SK-N-SH (cell line): ENCODE data around the gene STK32C. TPM values are rescaled to one million over a fixed set of nuclear protein-coding genes. Genes with fewer than 3 reads are reported as not detected.

Experiments
- CTCF ChIA-PET: fragments of 300-600, 350-600 bp; formaldehyde crosslinking; extraction: SDS; loops from one replicate; lab custom pipeline; 2021; lab: Yijun Ruan, JAX
- POLR2A ChIA-PET: fragments of 350-600 bp; sonication (Branson Sonifier 250); formaldehyde crosslinking; extraction: SDS; loops from one replicate; lab custom pipeline; 2020; ENCODE audit warnings: antibody characterized with exemption, inconsistent platforms; lab: Yijun Ruan, JAX
- DNase-seq: peaks from one replicate; pipeline ENCODE4 v3.0.0; 2012
- H2AFZ ChIP-seq: fragments of 200-600 bp; sonication (generic); 2 replicates; pipeline ENCODE4 v1.8.1; 2016; ENCODE audit warnings: antibody characterized with exemption, mild to moderate bottlenecking, low read depth
- H3F3A ChIP-seq: fragments of 200-600 bp; sonication (generic); replicated peaks from 2 replicates; pipeline ENCODE3; 2016; ENCODE audit warnings: antibody characterized with exemption, mild to moderate bottlenecking; ENCODE audit not compliant: insufficient read depth
- H3K27ac ChIP-seq, 2 experiments: fragments of 200-500 bp in 1 of 2; fragments of 200-600 bp in 1 of 2; sonication (Bioruptor generic) in 1 of 2; sonication (generic), shearing (Covaris generic) in 1 of 2; 2 replicates each; pipeline versions ENCODE4 v1.5.1 to v1.6.1; 2014 to 2016; ENCODE audit warnings: low read depth in 2 of 2, inconsistent platforms in 1 of 2, low read length in 1 of 2, mild to moderate bottlenecking in 1 of 2, mixed read lengths in 1 of 2
- H3K27me3 ChIP-seq: fragments of 200-600 bp; sonication (generic), shearing (Covaris generic); 2 replicates; pipeline ENCODE4 v1.6.1; 2016; ENCODE audit warnings: mixed run types; ENCODE audit not compliant: insufficient read depth
- H3K36me3 ChIP-seq, 2 experiments: fragments of 200-500 bp in 1 of 2; fragments of 200-600 bp in 1 of 2; sonication (Bioruptor generic) in 1 of 2; sonication (generic) in 1 of 2; replicated peaks in 1 of 2; 2 replicates each; pipeline versions ENCODE3 to v1.5.1; 2014 to 2016; ENCODE audit warnings: low read length in 1 of 2, mild to moderate bottlenecking in 1 of 2; ENCODE audit not compliant: insufficient read depth in 2 of 2, control insufficient read depth in 1 of 2
- H3K4me1 ChIP-seq, 2 experiments: fragments of 200-500 bp in 1 of 2; fragments of 200-600 bp in 1 of 2; sonication (Bioruptor generic) in 1 of 2; sonication (generic), shearing (Covaris generic) in 1 of 2; 2 replicates each; pipeline versions ENCODE4 v1.5.1 to v1.6.1; 2014 to 2016; ENCODE audit warnings: low read depth in 1 of 2, low read length in 1 of 2, mixed run types in 1 of 2; ENCODE audit not compliant: insufficient read depth in 2 of 2, control insufficient read depth in 1 of 2
- H3K4me2 ChIP-seq: fragments of 200-600 bp; sonication (generic), shearing (Covaris generic); 2 replicates; pipeline ENCODE4 v1.6.1; 2017; ENCODE audit warnings: mixed run types
- H3K4me3 ChIP-seq, 2 experiments: fragments of 200-500 bp in 1 of 2; fragments of 200-600 bp in 1 of 2; sonication (Bioruptor generic) in 1 of 2; sonication (generic), shearing (Covaris generic) in 1 of 2; 2 replicates each; pipeline versions ENCODE4 v1.5.1 to v1.8.1; 2014 to 2016; ENCODE audit warnings: low read depth in 2 of 2, inconsistent platforms in 1 of 2, low read length in 1 of 2, mild to moderate bottlenecking in 1 of 2, mixed read lengths in 1 of 2, moderate library complexity in 1 of 2
- H3K79me2 ChIP-seq: fragments of 200-600 bp; sonication (generic); 2 replicates; pipeline ENCODE4 v1.8.1; 2017; ENCODE audit warnings: mild to moderate bottlenecking; ENCODE audit not compliant: insufficient read depth
- H3K9ac ChIP-seq: fragments of 200-600 bp; sonication (generic); 2 replicates; pipeline ENCODE4 v1.6.1; 2017; ENCODE audit warnings: mixed run types
- H3K9me2 ChIP-seq: fragments of 200-600 bp; sonication (generic); 2 replicates; pipeline ENCODE4 v1.6.1; 2017; ENCODE audit warnings: mixed run types
- H3K9me3 ChIP-seq: fragments of 200-600 bp; sonication (generic); 2 replicates; pipeline ENCODE4 v1.6.1; 2017; ENCODE audit warnings: mixed run types, mild to moderate bottlenecking, moderate library complexity
- H4K20me1 ChIP-seq: fragments of 200-600 bp; sonication (generic); 2 replicates; pipeline ENCODE4 v1.6.1; 2017; ENCODE audit warnings: mild to moderate bottlenecking, mixed run types; ENCODE audit not compliant: insufficient read depth
- CHD2 ChIP-seq: fragments of 150-350 bp; IDR thresholded peaks from 2 replicates; pipeline ENCODE4 v1.6.1; 2018; ENCODE audit warnings: low read length; ENCODE audit not compliant: partially characterized antibody
- ELF1 ChIP-seq: IDR thresholded peaks from 2 replicates; pipeline ENCODE4 v1.4.0; 2012
- EP300 ChIP-seq, 2 experiments: IDR thresholded peaks; 2 replicates each; pipeline versions ENCODE4 v1.4.0 to v1.6.1; 2012; ENCODE audit warnings: borderline replicate concordance in 1 of 2, low read depth in 1 of 2, low read length in 1 of 2
- EZH2phosphoT487 ChIP-seq: fragments of 200-600 bp; sonication (generic); IDR thresholded peaks from 2 replicates; pipeline ENCODE4 v1.6.1; 2017; ENCODE audit warnings: low read depth, mixed run types, mild to moderate bottlenecking, antibody characterized with exemption, moderate library complexity, borderline replicate concordance
- FOSL2 ChIP-seq: IDR thresholded peaks from 2 replicates; pipeline ENCODE4 v1.4.0; 2012; ENCODE audit warnings: low read depth, mild to moderate bottlenecking, moderate library complexity, borderline replicate concordance
- FOXJ3 ChIP-seq: sonication (generic); formaldehyde crosslinking; IDR thresholded peaks from 2 replicates; pipeline ENCODE4 v1.5.1; 2020; ENCODE audit warnings: mild to moderate bottlenecking, missing genetic modification reagents
- MEF2A ChIP-seq: IDR thresholded peaks from 2 replicates; pipeline ENCODE4 v1.4.0; 2012; ENCODE audit warnings: low read depth, borderline replicate concordance
- MXI1 ChIP-seq: IDR thresholded peaks from 2 replicates; pipeline ENCODE4 v1.6.1; 2012; ENCODE audit warnings: mild to moderate bottlenecking, low read depth, low read length, improper control_type of control experiment
- NRF1 ChIP-seq: IDR thresholded peaks from 2 replicates; pipeline ENCODE4 v1.6.1; 2012; ENCODE audit warnings: low read depth, mild to moderate bottlenecking, low read length
- POLR2AphosphoS5 ChIP-seq: IDR thresholded peaks from 2 replicates; pipeline ENCODE4 v1.6.1; 2012; ENCODE audit warnings: low read depth, low read length
- RAD21 ChIP-seq: IDR thresholded peaks from 2 replicates; pipeline ENCODE4 v1.6.1; 2012; ENCODE audit warnings: mild to moderate bottlenecking, low read length
- RCOR1 ChIP-seq: fragments of 150-350 bp; IDR thresholded peaks from 2 replicates; pipeline ENCODE4 v1.6.1; 2017; ENCODE audit warnings: antibody characterized with exemption, low read length
- RFX5 ChIP-seq: IDR thresholded peaks from 2 replicates; pipeline ENCODE4 v1.6.1; 2012; ENCODE audit warnings: mild to moderate bottlenecking, improper control_type of control experiment, low read length
- SMC3 ChIP-seq: IDR thresholded peaks from 2 replicates; pipeline ENCODE4 v1.6.1; 2012; ENCODE audit warnings: low read depth, low read length, improper control_type of control experiment
- TCF12 ChIP-seq: IDR thresholded peaks from 2 replicates; pipeline ENCODE4 v1.4.0; 2012
- WGBS: methylation state at CpG from one replicate; pipeline ENCODE4 v1.1.6; 2017; ENCODE audit warnings: low lambda C conversion rate; 5-methylcytosine and 5-hydroxymethylcytosine counted together
- polyA plus RNA-seq, 3 experiments: library from polyadenylated mRNA; depleted of rRNA; stranded (reverse); fragments of >200 nt; gene quantifications; 2 replicates each; pipeline ENCODE4 v1.2.3, GENCODE V29; 2012
- TF ChIP-seq, protein P1 (sequence below): fragments of 150-350 bp; IDR thresholded peaks from 2 replicates; pipeline ENCODE4 v1.6.1; 2017; ENCODE audit warnings: antibody characterized with exemption, low read length, low read depth, borderline replicate concordance
- TF ChIP-seq, protein P2 (sequence below): fragments of 150-350 bp; IDR thresholded peaks from 2 replicates; pipeline ENCODE4 v1.6.1; 2016; ENCODE audit warnings: mild to moderate bottlenecking, low read depth, low read length
- TF ChIP-seq, protein P3 (sequence below): fragments of 200-600 bp; sonication (generic); IDR thresholded peaks from 2 replicates; pipeline ENCODE4 v1.6.1; 2017; ENCODE audit warnings: antibody characterized with exemption, mild to moderate bottlenecking, moderate library complexity
- TF ChIP-seq, protein P4 (sequence below): IDR thresholded peaks from 2 replicates; pipeline ENCODE4; 2012

STK32C gene
- polyA plus RNA-seq, 1 of the 3 experiments (the other 2 are of a cell fraction), result 27.8 TPM

DNA sequence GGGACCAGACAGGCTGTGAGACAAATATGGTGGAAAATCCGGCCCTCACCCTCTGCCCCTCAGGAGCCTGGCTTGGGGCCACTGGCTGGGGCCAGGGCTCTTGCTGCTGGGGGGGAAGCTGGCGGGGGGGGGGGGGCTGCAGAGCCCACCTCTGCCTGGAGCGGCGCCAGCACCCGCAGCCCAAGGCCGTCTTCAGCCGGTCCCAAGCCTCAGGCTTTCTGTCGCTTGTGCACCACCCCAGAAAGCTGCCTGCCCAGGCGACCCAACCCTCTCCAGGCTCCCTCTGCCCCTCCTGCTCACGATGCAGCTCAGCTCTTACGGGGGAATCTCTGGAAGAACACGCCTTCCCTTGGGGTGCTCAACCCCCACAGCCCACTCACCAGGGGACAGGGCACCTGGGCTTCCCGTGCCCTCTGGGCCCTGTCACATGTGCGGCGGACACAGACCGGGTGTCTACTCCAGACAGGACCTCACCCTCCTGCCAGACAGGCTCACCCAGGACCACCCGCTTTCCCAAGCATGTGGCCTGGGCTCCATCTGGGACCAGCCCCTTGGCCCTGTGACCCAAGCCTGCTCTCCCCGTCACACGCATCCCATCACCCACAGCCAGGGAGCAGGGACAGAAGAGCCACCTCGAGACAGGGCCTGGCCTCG, 77.1 kb downstream of the STK32C start:
- H3K4me1 ChIP-seq, result peaks cover 0 to 28% of the 10 kb centered on the region in 2 experiments; a peak in 1 of 4 replicates
- H2AFZ ChIP-seq, result no peak overlapping the region
- WGBS, result 79% methylated on average over 7 of the region's 21 CpGs
- POLR2A ChIA-PET, result no interaction called here
- no peaks in the 10 kb centered on the region for H3K79me2 ChIP-seq
- no peak for TF ChIP-seq EP300 (IDR thresholded peaks at IDR 0.05; ENCODE audit: borderline replicate concordance in 1 of 2, low read depth in 1 of 2, low read length in 1 of 2)
- no peak for TF ChIP-seq MXI1
- TF ChIP-seq SMC3, result no peak
- no peak for TF ChIP-seq RFX5
- no peak for TF ChIP-seq FOXJ3 (CRISPR knock-in tag)
- TF ChIP-seq EZH2phosphoT487, result no peak
- TF ChIP-seq, protein P1, sequence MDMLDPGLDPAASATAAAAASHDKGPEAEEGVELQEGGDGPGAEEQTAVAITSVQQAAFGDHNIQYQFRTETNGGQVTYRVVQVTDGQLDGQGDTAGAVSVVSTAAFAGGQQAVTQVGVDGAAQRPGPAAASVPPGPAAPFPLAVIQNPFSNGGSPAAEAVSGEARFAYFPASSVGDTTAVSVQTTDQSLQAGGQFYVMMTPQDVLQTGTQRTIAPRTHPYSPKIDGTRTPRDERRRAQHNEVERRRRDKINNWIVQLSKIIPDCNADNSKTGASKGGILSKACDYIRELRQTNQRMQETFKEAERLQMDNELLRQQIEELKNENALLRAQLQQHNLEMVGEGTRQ, result no peak
- TF ChIP-seq, protein P2, sequence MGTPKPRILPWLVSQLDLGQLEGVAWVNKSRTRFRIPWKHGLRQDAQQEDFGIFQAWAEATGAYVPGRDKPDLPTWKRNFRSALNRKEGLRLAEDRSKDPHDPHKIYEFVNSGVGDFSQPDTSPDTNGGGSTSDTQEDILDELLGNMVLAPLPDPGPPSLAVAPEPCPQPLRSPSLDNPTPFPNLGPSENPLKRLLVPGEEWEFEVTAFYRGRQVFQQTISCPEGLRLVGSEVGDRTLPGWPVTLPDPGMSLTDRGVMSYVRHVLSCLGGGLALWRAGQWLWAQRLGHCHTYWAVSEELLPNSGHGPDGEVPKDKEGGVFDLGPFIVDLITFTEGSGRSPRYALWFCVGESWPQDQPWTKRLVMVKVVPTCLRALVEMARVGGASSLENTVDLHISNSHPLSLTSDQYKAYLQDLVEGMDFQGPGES, result no peak
- no peak for TF ChIP-seq MEF2A
- TF ChIP-seq TCF12, result no peak
- no peak for TF ChIP-seq RCOR1
- no peak for TF ChIP-seq POLR2AphosphoS5
- no peak for TF ChIP-seq FOSL2
- no peak for TF ChIP-seq CHD2
- TF ChIP-seq, protein P3, sequence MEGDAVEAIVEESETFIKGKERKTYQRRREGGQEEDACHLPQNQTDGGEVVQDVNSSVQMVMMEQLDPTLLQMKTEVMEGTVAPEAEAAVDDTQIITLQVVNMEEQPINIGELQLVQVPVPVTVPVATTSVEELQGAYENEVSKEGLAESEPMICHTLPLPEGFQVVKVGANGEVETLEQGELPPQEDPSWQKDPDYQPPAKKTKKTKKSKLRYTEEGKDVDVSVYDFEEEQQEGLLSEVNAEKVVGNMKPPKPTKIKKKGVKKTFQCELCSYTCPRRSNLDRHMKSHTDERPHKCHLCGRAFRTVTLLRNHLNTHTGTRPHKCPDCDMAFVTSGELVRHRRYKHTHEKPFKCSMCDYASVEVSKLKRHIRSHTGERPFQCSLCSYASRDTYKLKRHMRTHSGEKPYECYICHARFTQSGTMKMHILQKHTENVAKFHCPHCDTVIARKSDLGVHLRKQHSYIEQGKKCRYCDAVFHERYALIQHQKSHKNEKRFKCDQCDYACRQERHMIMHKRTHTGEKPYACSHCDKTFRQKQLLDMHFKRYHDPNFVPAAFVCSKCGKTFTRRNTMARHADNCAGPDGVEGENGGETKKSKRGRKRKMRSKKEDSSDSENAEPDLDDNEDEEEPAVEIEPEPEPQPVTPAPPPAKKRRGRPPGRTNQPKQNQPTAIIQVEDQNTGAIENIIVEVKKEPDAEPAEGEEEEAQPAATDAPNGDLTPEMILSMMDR, result no peak
- TF ChIP-seq ELF1, result no peak
- TF ChIP-seq RAD21, result no peak
- TF ChIP-seq NRF1, result no peak
- TF ChIP-seq, protein P4, sequence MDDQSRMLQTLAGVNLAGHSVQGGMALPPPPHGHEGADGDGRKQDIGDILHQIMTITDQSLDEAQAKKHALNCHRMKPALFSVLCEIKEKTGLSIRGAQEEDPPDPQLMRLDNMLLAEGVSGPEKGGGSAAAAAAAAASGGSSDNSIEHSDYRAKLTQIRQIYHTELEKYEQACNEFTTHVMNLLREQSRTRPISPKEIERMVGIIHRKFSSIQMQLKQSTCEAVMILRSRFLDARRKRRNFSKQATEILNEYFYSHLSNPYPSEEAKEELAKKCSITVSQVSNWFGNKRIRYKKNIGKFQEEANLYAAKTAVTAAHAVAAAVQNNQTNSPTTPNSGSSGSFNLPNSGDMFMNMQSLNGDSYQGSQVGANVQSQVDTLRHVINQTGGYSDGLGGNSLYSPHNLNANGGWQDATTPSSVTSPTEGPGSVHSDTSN, result no peak
- TF ChIP-seq, all 33 proteins: peak for 0
- CTCF ChIA-PET, result interaction anchor here (0.7 kb wide), 1 partner anchor 123 kb away, joined by 3 read pairs; no protein-coding TSS in a partner anchor
- H3K4me2 ChIP-seq, result no peak overlapping the region
- no peak overlapping the region for H3K4me3 ChIP-seq
- no peaks in the 10 kb centered on the region for H3K9me3 ChIP-seq
- peak overlapping the region in 1 of 2 experiments; percentile 62; a peak in 1 of 4 replicates for H3K27ac ChIP-seq
- H3K27me3 ChIP-seq, result no peaks in the 10 kb centered on the region
- no peak overlapping the region for H3K9ac ChIP-seq
- no peaks in the 10 kb centered on the region for H3F3A ChIP-seq
- peak; percentile 50 for DNase-seq
- no peaks in the 10 kb centered on the region for H4K20me1 ChIP-seq
- H3K36me3 ChIP-seq, result no peaks in the 10 kb centered on the region
- no peaks in the 10 kb centered on the region for H3K9me2 ChIP-seq
